Measurements from ENCODE around the gene ADARB2.

Gene ADARB2

GRCh38 chr10:1575481-1576244 lies 161.7 kb downstream of the ADARB2 start:
- no peaks in the 10 kb centered on the region for H3K9me2 ChIP-seq (replicated peaks; ENCODE audit: control insufficient read depth, low read length)
- peaks cover 40% of the 10 kb centered on the region for H3F3A ChIP-seq (ENCODE audit: control insufficient read depth, insufficient read depth)
- H3K4me1 ChIP-seq (ENCODE audit: control insufficient read depth, low read length) = peaks cover 91% of the 10 kb centered on the region
- H3K36me3 ChIP-seq (ENCODE audit: control insufficient read depth, low read length) = no peaks in the 10 kb centered on the region
- peak overlapping the region; percentile 66 for H3K4me2 ChIP-seq (ENCODE audit: low read length)
- H3K27me3 ChIP-seq (ENCODE audit: control insufficient read depth, low read length) = no peaks in the 10 kb centered on the region
- no peaks in the 10 kb centered on the region for H3K9me3 ChIP-seq (ENCODE audit: control insufficient read depth, insufficient read depth, low read length)
- no peaks in the 10 kb centered on the region for H3K79me2 ChIP-seq (ENCODE audit: control insufficient read depth, low read length)
- H3K27ac ChIP-seq (ENCODE audit: low read depth, low read length) = peak overlapping the region; percentile 93
- peak overlapping the region; percentile 50 for H3K4me3 ChIP-seq (ENCODE audit: low read length)
- H4K20me1 ChIP-seq (ENCODE audit: control insufficient read depth, insufficient read depth, low read depth, low read length) = no peaks in the 10 kb centered on the region
- no peak for TF ChIP-seq EZH2phosphoT487 (IDR thresholded peaks at IDR 0.05; ENCODE audit: borderline replicate concordance, low read length)

GRCh38 chr10:1574719-1575118 lies 162.6 kb downstream of the ADARB2 start:
- H3K27ac ChIP-seq (ENCODE audit: low read depth, low read length) = peak overlapping the region; percentile 93
- no peaks in the 10 kb centered on the region for H3K9me3 ChIP-seq (ENCODE audit: control insufficient read depth, insufficient read depth, low read length)

GRCh38 chr10:1573981-1574380 lies 163.3 kb downstream of the ADARB2 start:
- no peak overlapping the region for H3K4me2 ChIP-seq (ENCODE audit: low read length)
- peaks cover 78% of the 10 kb centered on the region for H3K4me1 ChIP-seq (ENCODE audit: control insufficient read depth, low read length)
- TF ChIP-seq CTCF (IDR thresholded peaks at IDR 0.05; ENCODE audit: low read depth, low read length, poor library complexity, severe bottlenecking) (no peak), EZH2phosphoT487 (IDR thresholded peaks at IDR 0.05; ENCODE audit: borderline replicate concordance, low read length) (no peak)
- H3K27me3 ChIP-seq (ENCODE audit: control insufficient read depth, low read length) = no peaks in the 10 kb centered on the region
- H3K27ac ChIP-seq (ENCODE audit: low read depth, low read length) = no peak overlapping the region
- no peak overlapping the region for H3K4me3 ChIP-seq (ENCODE audit: low read length)
- no peaks in the 10 kb centered on the region for H3K9me2 ChIP-seq (replicated peaks; ENCODE audit: control insufficient read depth, low read length)
- H3F3A ChIP-seq (ENCODE audit: control insufficient read depth, insufficient read depth) = peaks cover 34% of the 10 kb centered on the region
- no peaks in the 10 kb centered on the region for H3K9me3 ChIP-seq (ENCODE audit: control insufficient read depth, insufficient read depth, low read length)
- no peaks in the 10 kb centered on the region for H4K20me1 ChIP-seq (ENCODE audit: control insufficient read depth, insufficient read depth, low read depth, low read length)
- H3K36me3 ChIP-seq (ENCODE audit: control insufficient read depth, low read length) = no peaks in the 10 kb centered on the region
- no peaks in the 10 kb centered on the region for H3K79me2 ChIP-seq (ENCODE audit: control insufficient read depth, low read length)

More at GRCh38 chr10:1574719-1575118, 162.6 kb downstream of the ADARB2 start:
- Histone ChIP-seq H3K27me3 (ENCODE audit: control insufficient read depth, low read length) (no peaks in the 10 kb centered on the region), H3K4me2 (ENCODE audit: low read length) (peak overlapping the region; percentile 66), H4K20me1 (ENCODE audit: control insufficient read depth, insufficient read depth, low read depth, low read length) (no peaks in the 10 kb centered on the region), H3K4me1 (ENCODE audit: control insufficient read depth, low read length) (peaks cover 85% of the 10 kb centered on the region), H3K9me2 (replicated peaks; ENCODE audit: control insufficient read depth, low read length) (no peaks in the 10 kb centered on the region), H3K4me3 (ENCODE audit: low read length) (peak overlapping the region; percentile 50), H3F3A (ENCODE audit: control insufficient read depth, insufficient read depth) (peaks cover 40% of the 10 kb centered on the region), H3K36me3 (ENCODE audit: control insufficient read depth, low read length) (no peaks in the 10 kb centered on the region), H3K79me2 (ENCODE audit: control insufficient read depth, low read length) (no peaks in the 10 kb centered on the region)
- TF ChIP-seq CTCF (IDR thresholded peaks at IDR 0.05; ENCODE audit: low read depth, low read length, poor library complexity, severe bottlenecking) (no peak), EZH2phosphoT487 (IDR thresholded peaks at IDR 0.05; ENCODE audit: borderline replicate concordance, low read length) (no peak)

DNA sequence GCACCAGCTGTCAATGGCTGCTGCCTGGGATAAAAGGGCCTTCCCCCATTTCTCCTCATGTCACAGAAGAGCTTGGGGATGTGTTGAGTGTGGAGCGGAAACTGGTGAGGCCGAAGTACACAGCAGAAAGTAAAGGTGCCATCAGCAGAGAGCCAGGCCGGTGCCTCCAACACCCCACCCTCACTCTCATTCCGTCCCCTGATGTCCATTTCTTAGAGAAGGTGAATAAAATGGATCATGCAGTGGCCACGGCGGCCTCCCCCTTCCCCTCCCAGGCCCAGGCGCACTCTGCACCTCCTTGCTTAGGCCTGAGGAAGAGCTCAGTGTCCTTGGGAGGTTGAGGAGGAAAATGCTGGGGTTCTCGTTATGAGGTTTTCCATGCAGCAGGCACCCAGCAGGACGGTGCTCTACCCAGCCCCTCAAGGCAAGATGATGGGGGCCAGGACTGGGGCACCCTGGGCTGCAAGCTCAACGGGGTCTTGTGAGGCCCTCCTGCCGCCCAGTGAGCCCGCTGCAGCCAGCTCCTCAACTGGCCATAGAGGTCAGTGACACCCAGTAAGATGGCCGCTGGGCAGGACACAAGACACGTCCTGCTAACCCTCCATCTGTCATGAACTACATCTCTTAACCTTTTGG lies 163.9 kb downstream of the ADARB2 start:
- no peak overlapping the region for H3K27ac ChIP-seq (ENCODE audit: low read depth, low read length)
- no peak overlapping the region for H3K4me3 ChIP-seq (ENCODE audit: low read length)
- no peaks in the 10 kb centered on the region for H3K79me2 ChIP-seq (ENCODE audit: control insufficient read depth, low read length)
- peaks cover 34% of the 10 kb centered on the region for H3F3A ChIP-seq (ENCODE audit: control insufficient read depth, insufficient read depth)
- no peak for TF ChIP-seq EZH2phosphoT487 (IDR thresholded peaks at IDR 0.05; ENCODE audit: borderline replicate concordance, low read length)
- no peak for TF ChIP-seq CTCF (IDR thresholded peaks at IDR 0.05; ENCODE audit: low read depth, low read length, poor library complexity, severe bottlenecking)
- no peak overlapping the region for H3K4me2 ChIP-seq (ENCODE audit: low read length)
- H4K20me1 ChIP-seq (ENCODE audit: control insufficient read depth, insufficient read depth, low read depth, low read length) = no peaks in the 10 kb centered on the region
- H3K36me3 ChIP-seq (ENCODE audit: control insufficient read depth, low read length) = no peaks in the 10 kb centered on the region
- H3K9me3 ChIP-seq (ENCODE audit: control insufficient read depth, insufficient read depth, low read length) = no peaks in the 10 kb centered on the region
- no peaks in the 10 kb centered on the region for H3K27me3 ChIP-seq (ENCODE audit: control insufficient read depth, low read length)
- peaks cover 72% of the 10 kb centered on the region for H3K4me1 ChIP-seq (ENCODE audit: control insufficient read depth, low read length)
- no peaks in the 10 kb centered on the region for H3K9me2 ChIP-seq (replicated peaks; ENCODE audit: control insufficient read depth, low read length)

Measured in DOHH2 (cell line).